Measurements from ENCODE around the gene CERK. TPM values are rescaled to one million over a fixed set of nuclear protein-coding genes. Genes with fewer than 3 reads are reported as not detected.
A peak's percentile ranks its signal among the peaks of the same experiment; 100 is the strongest.

The CERK gene
- total and polyA plus RNA-seq, 10 donors: 13.7 to 47.1 (median 34.8) TPM

- Histone ChIP-seq H3K9me3 (no peaks in the 10 kb centered on the region), H3K27ac (no peak overlapping the region), H3K4me3 (no peak overlapping the region), H3K4me1 (peaks cover 0 to 5% (median 0%) of the 10 kb centered on the region in 6 donors), H3K27me3 (replicated peaks in 1 of 7) (no peaks in the 10 kb centered on the region), H3K36me3 (peaks cover 0 to 99% (median 70%) of the 10 kb centered on the region in 6 donors)
- intact Hi-C loops (cut with DNase I; ENCODE audit: low total_unique reads): no loop called here
- no peak for TF ChIP-seq POLR2A (IDR thresholded peaks at IDR 0.05)
- TF ChIP-seq POLR2AphosphoS5 (IDR thresholded peaks at IDR 0.05): no peak
- TF ChIP-seq CTCF (IDR thresholded peaks at IDR 0.05 in 8 of 11, conservative IDR thresholded peaks at IDR 0.05 in 3 of 11): no peak
- no peak for DNase-seq
- 90 to 97% (median 93%) methylated on average over 9 to 10 of the region's 10 CpGs for WGBS, 5 donors
Observed at GRCh38 chr22:46667245-46667623, 70.8 kb downstream of the CERK start.

- peaks cover 0 to 1% (median 0%) of the 10 kb centered on the region in 6 donors for H3K4me1 ChIP-seq
- no peaks in the 10 kb centered on the region for H3K27me3 ChIP-seq (replicated peaks in 1 of 7)
- H3K27ac ChIP-seq: no peak overlapping the region
- TF ChIP-seq POLR2A (IDR thresholded peaks at IDR 0.05) (no peak), POLR2AphosphoS5 (IDR thresholded peaks at IDR 0.05) (no peak), CTCF (IDR thresholded peaks at IDR 0.05 in 8 of 11, conservative IDR thresholded peaks at IDR 0.05 in 3 of 11) (no peak)
- 92 to 98% (median 96%) methylated on average over 2 to 17 of the region's 17 CpGs for WGBS, 5 donors
- intact Hi-C loops (cut with DNase I; ENCODE audit: low total_unique reads): no loop called here
- H3K36me3 ChIP-seq: peaks cover 0 to 100% (median 72%) of the 10 kb centered on the region in 6 donors
- no peak overlapping the region for H3K4me3 ChIP-seq
- DNase-seq: no peak
- no peaks in the 10 kb centered on the region for H3K9me3 ChIP-seq
Observed at GRCh38 chr22:46666577-46667244, 71.3 kb downstream of the CERK start.

GRCh38 chr22:46665751-46666280, 72.2 kb downstream of the CERK start:
- H3K4me3 ChIP-seq: no peak overlapping the region
- DNase-seq: no peak
- intact Hi-C loops (cut with DNase I; ENCODE audit: low total_unique reads): no loop called here
- peaks cover 0 to 100% (median 70%) of the 10 kb centered on the region in 6 donors for H3K36me3 ChIP-seq
- 94 to 97% (median 96%) methylated on average over 9 to 18 of the region's 18 CpGs for WGBS, 5 donors
- no peak overlapping the region for H3K27ac ChIP-seq
- no peaks in the 10 kb centered on the region for H3K9me3 ChIP-seq
- no peaks in the 10 kb centered on the region for H3K27me3 ChIP-seq (replicated peaks in 1 of 7)
- TF ChIP-seq POLR2AphosphoS5 (IDR thresholded peaks at IDR 0.05) (peak in 1 of 3 donors; percentile 10), CTCF (IDR thresholded peaks at IDR 0.05 in 8 of 11, conservative IDR thresholded peaks at IDR 0.05 in 3 of 11) (no peak)
- peaks cover 0 to 6% (median 0%) of the 10 kb centered on the region in 6 donors for H3K4me1 ChIP-seq

- peaks cover 0 to 99% (median 67%) of the 10 kb centered on the region in 6 donors for H3K36me3 ChIP-seq
- H3K4me1 ChIP-seq: peaks cover 0 to 12% (median 2%) of the 10 kb centered on the region in 6 donors
- 93 to 96% (median 96%) methylated on average over 19 to 21 of the region's 21 CpGs for WGBS, 5 donors
- TF ChIP-seq POLR2AphosphoS5 (IDR thresholded peaks at IDR 0.05): no peak
- TF ChIP-seq CTCF (IDR thresholded peaks at IDR 0.05 in 8 of 11, conservative IDR thresholded peaks at IDR 0.05 in 3 of 11): no peak
- no peak for TF ChIP-seq POLR2A (IDR thresholded peaks at IDR 0.05)
- H3K27ac ChIP-seq: no peak overlapping the region
- intact Hi-C loops (cut with DNase I; ENCODE audit: low total_unique reads): no loop called here
- no peaks in the 10 kb centered on the region for H3K9me3 ChIP-seq
- H3K27me3 ChIP-seq (replicated peaks in 1 of 7): no peaks in the 10 kb centered on the region
- DNase-seq: no peak
- no peak overlapping the region for H3K4me3 ChIP-seq
Observed at GRCh38 chr22:46665151-46665695, 72.8 kb downstream of the CERK start.

All from spleen (tissue), 11 donors.